HepG2 (cell line): ENCODE data around the gene MPST. TPM values are rescaled to one million over a fixed set of nuclear protein-coding genes. Genes with fewer than 3 reads are reported as not detected.
A peak's percentile ranks its signal among the peaks of the same experiment; 100 is the strongest.

ENCODE experiments used
- GATAD2A ChIP-seq: IDR thresholded peaks from 2 replicates; pipeline ENCODE4 v1.6.1; 2016
- HIC2 ChIP-seq: sonication (generic); formaldehyde crosslinking; IDR thresholded peaks from 2 replicates; pipeline ENCODE4 v1.9.0; 2022; ENCODE audit warnings: low read depth, missing genetic modification reagents
- KLF6 ChIP-seq: IDR thresholded peaks from 2 replicates; pipeline ENCODE4 v1.8.0; 2016; ENCODE audit warnings: missing biosample characterization, missing genetic modification reagents
- MED8 ChIP-seq: sonication (generic); formaldehyde crosslinking; IDR thresholded peaks from 2 replicates; pipeline ENCODE4 v1.8.1; 2023; ENCODE audit warnings: mild to moderate bottlenecking, missing genetic modification reagents; ENCODE audit not compliant: insufficient replicate concordance
- NFE2 ChIP-seq: sonication (generic); formaldehyde crosslinking; IDR thresholded peaks from 2 replicates; pipeline ENCODE4 v1.4.0; 2020; ENCODE audit warnings: missing genetic modification reagents
- NFYB ChIP-seq: sonication (generic); formaldehyde crosslinking; IDR thresholded peaks from 2 replicates; pipeline ENCODE4 v1.4.0; 2020; ENCODE audit warnings: missing genetic modification reagents
- NR3C1 ChIP-seq: sonication (generic); formaldehyde crosslinking; IDR thresholded peaks from 2 replicates; pipeline ENCODE4 v1.4.0; 2020; ENCODE audit warnings: missing genetic modification reagents
- PAF1 ChIP-seq: IDR thresholded peaks from 2 replicates; pipeline ENCODE4 v1.6.1; 2016; ENCODE audit warnings: missing genetic modification reagents, missing compliant biosample characterization
- PATZ1 ChIP-seq: sonication (generic); formaldehyde crosslinking; IDR thresholded peaks from 2 replicates; pipeline ENCODE4 v1.4.0; 2020; ENCODE audit warnings: missing genetic modification reagents
- PTBP1 ChIP-seq: fragments of 200-400 bp; formaldehyde crosslinking; IDR thresholded peaks from 2 replicates; pipeline ENCODE4 v1.6.1; 2018; ENCODE audit warnings: low read length, low read depth; ENCODE audit not compliant: poor library complexity, severe bottlenecking
- SAFB2 ChIP-seq: sonication (generic); formaldehyde crosslinking; IDR thresholded peaks from 2 replicates; pipeline ENCODE4 v1.5.1; 2020; ENCODE audit warnings: missing genetic modification reagents, low read depth, mild to moderate bottlenecking, borderline replicate concordance
- ZNF121 ChIP-seq: sonication (generic); formaldehyde crosslinking; IDR thresholded peaks from 2 replicates; pipeline ENCODE4 v1.5.0; 2020; ENCODE audit warnings: mild to moderate bottlenecking, missing genetic modification reagents
- ZNF207 ChIP-seq: fragments of 450-650 bp; IDR thresholded peaks from 2 replicates; pipeline ENCODE4 v1.6.1; 2016; ENCODE audit warnings: antibody characterized with exemption, borderline replicate concordance
- ZNF281 ChIP-seq: sonication (generic); formaldehyde crosslinking; IDR thresholded peaks from 2 replicates; pipeline ENCODE4 v1.4.0; 2020; ENCODE audit warnings: missing genetic modification reagents, borderline replicate concordance
- ZNF335 ChIP-seq: sonication (generic); formaldehyde crosslinking; IDR thresholded peaks from 2 replicates; pipeline ENCODE4 v1.4.0; 2020; ENCODE audit warnings: missing genetic modification reagents
- ZNF460 ChIP-seq: sonication (generic); formaldehyde crosslinking; IDR thresholded peaks from 2 replicates; pipeline ENCODE4 v1.5.1; 2020; ENCODE audit warnings: missing genetic modification reagents, mild to moderate bottlenecking, borderline replicate concordance
- ZNF547 ChIP-seq: sonication (generic); formaldehyde crosslinking; IDR thresholded peaks from 2 replicates; pipeline ENCODE4 v1.5.1; 2020; ENCODE audit warnings: mild to moderate bottlenecking, missing genetic modification reagents
- ZNF550 ChIP-seq: sonication (generic); formaldehyde crosslinking; IDR thresholded peaks from 2 replicates; pipeline ENCODE4 v1.4.0; 2020; ENCODE audit warnings: mild to moderate bottlenecking, missing genetic modification reagents, borderline replicate concordance
- ZNF597 ChIP-seq: sonication (generic); formaldehyde crosslinking; IDR thresholded peaks from 2 replicates; pipeline ENCODE4 v1.5.0; 2020; ENCODE audit warnings: missing genetic modification reagents
- ZNF83 ChIP-seq: sonication (generic); formaldehyde crosslinking; IDR thresholded peaks from 2 replicates; pipeline ENCODE4 v1.4.0; 2020; ENCODE audit warnings: missing genetic modification reagents, mild to moderate bottlenecking, borderline replicate concordance
- polyA plus RNA-seq, 8 experiments: library from polyadenylated mRNA; depleted of rRNA in 3 of 8; stranded (reverse) in 7 of 8; unstranded in 1 of 8; fragments of >200 nt; fragmentation: Illumina TruSeq in 4 of 8; extraction: Trizol in 4 of 8; gene quantifications; 2 replicates each; pipeline versions ENCODE4 v1.2.1 to v1.2.3, GENCODE V29; 2011 to 2016; ENCODE audit warnings: low read depth in 4 of 8, missing spikeins in 1 of 8, mixed read lengths in 1 of 8; ENCODE audit not compliant: insufficient read depth in 1 of 8
- total RNA-seq, 5 experiments: library from RNA; depleted of rRNA; stranded (reverse); fragments of >200 nt; fragmentation: Illumina TruSeq; extraction: Trizol; gene quantifications; 2 replicates each; pipeline ENCODE4 v1.2.3, GENCODE V29; 2016; ENCODE audit warnings: low read depth in 1 of 5

Gene MPST
- total and polyA plus RNA-seq, 2 of the 13 experiments (the other 11 are each of a cell fraction or from before 2014, with no cell fraction given): 133 to 141 TPM

- TF ChIP-seq ZNF547 (CRISPR knock-in tag) (no peak), SAFB2 (CRISPR knock-in tag) (no peak), ZNF281 (CRISPR knock-in tag) (no peak), PTBP1 (no peak), PATZ1 (CRISPR knock-in tag) (0 out of 2 replicates have a peak, but pooled peaks have one; percentile 21), NFE2 (CRISPR knock-in tag) (no peak), ZNF460 (CRISPR knock-in tag) (no peak), ZNF207 (no peak), MED8 (CRISPR knock-in tag) (no peak), PAF1 (CRISPR knock-in tag) (peak; percentile 73), ZNF550 (CRISPR knock-in tag) (no peak), NR3C1 (CRISPR knock-in tag) (no peak), NFYB (CRISPR knock-in tag) (no peak), HIC2 (CRISPR knock-in tag) (no peak), ZNF335 (CRISPR knock-in tag) (no peak), ZNF597 (CRISPR knock-in tag) (no peak), ZNF83 (CRISPR knock-in tag) (no peak), KLF6 (no peak), GATAD2A (CRISPR knock-in tag) (no peak), ZNF121 (CRISPR knock-in tag) (no peak)
Observed at GRCh38 chr22:37022483-37023337, 3.2 kb downstream of the MPST start (continued).
